Spleen (tissue), 11 donors: ENCODE measurements around the gene FILIP1L. TPM values are rescaled to one million over a fixed set of nuclear protein-coding genes. Genes with fewer than 3 reads are reported as not detected.

ENCODE experiments used
- DNase-seq: peaks from one replicate; pipeline ENCODE4 v3.0.0-alpha.2; 2020
- H3K27ac ChIP-seq, 8 donors: fragments of 200-600 bp; sonication (generic) in 7 of 8; 1 replicate in 4 of 8; 2 replicates in 4 of 8; pipeline versions ENCODE4 v1.5.0 to v1.8.0; 2016 to 2021; ENCODE audit warnings: inconsistent platforms in 4 of 8, mild to moderate bottlenecking in 4 of 8, moderate library complexity in 1 of 8
- H3K27me3 ChIP-seq, 7 donors: fragments of 200-600 bp; sonication (generic) in 6 of 7; replicated peaks in 1 of 7; 1 replicate in 4 of 7; 2 replicates in 3 of 7; pipeline versions ENCODE4 v1.5.0 to v1.8.0; 2016 to 2021; ENCODE audit warnings: inconsistent platforms in 3 of 7, mild to moderate bottlenecking in 1 of 7
- H3K36me3 ChIP-seq, 6 donors: fragments of 200-600 bp; sonication (generic) in 5 of 6; 1 replicate in 4 of 6; 2 replicates in 2 of 6; pipeline versions ENCODE4 v1.5.0 to v1.8.0; 2016 to 2021; ENCODE audit warnings: inconsistent platforms in 2 of 6
- H3K4me1 ChIP-seq, 6 donors: fragments of 200-600 bp; sonication (generic) in 5 of 6; 1 replicate in 3 of 6; 2 replicates in 3 of 6; pipeline versions ENCODE4 v1.5.0 to v1.8.0; 2016 to 2021; ENCODE audit warnings: inconsistent platforms in 3 of 6
- H3K4me3 ChIP-seq, 8 donors: fragments of 200-600 bp; sonication (generic) in 7 of 8; 1 replicate in 4 of 8; 2 replicates in 4 of 8; pipeline versions ENCODE4 v1.5.0 to v1.8.0; 2016 to 2021; ENCODE audit warnings: inconsistent platforms in 4 of 8, mild to moderate bottlenecking in 4 of 8, moderate library complexity in 2 of 8
- H3K9me3 ChIP-seq, 8 donors: fragments of 200-600 bp; sonication (generic) in 7 of 8; 1 replicate in 4 of 8; 2 replicates in 4 of 8; pipeline versions ENCODE4 v1.5.0 to v1.8.0; 2016 to 2021; ENCODE audit warnings: inconsistent platforms in 4 of 8
- POLR2A ChIP-seq, 3 donors: fragments of 450-650 bp; IDR thresholded peaks; one replicate each; pipeline ENCODE4 v1.5.1; 2017; ENCODE audit warnings: antibody characterized with exemption in 3 of 3, mild to moderate bottlenecking in 1 of 3
- POLR2AphosphoS5 ChIP-seq, 3 donors: sonication (generic); formaldehyde crosslinking; IDR thresholded peaks; one replicate each; pipeline ENCODE4 v1.5.1; 2017; ENCODE audit warnings: antibody characterized with exemption in 3 of 3
- WGBS, 5 donors: extraction: QIAGEN DNeasy Blood & Tissue Kit in 3 of 5; methylation state at CpG; one replicate each; pipeline versions ENCODE4 v1.1.5 to v1.1.7; 2013 to 2018; 5-methylcytosine and 5-hydroxymethylcytosine counted together
- intact Hi-C: fragments of 100-400 bp; cut with DNase I; formaldehyde crosslinking; loops from one replicate; pipeline ENCODE4 v1.15.0; 2023; ENCODE audit warnings: low total_unique reads
- polyA plus RNA-seq, 3 donors: library from polyadenylated mRNA; stranded (reverse); fragments of 200-250 nt; gene quantifications; one replicate each; pipeline ENCODE4 v1.2.1, GENCODE V29; 2013
- total RNA-seq, 7 donors: library from RNA; depleted of rRNA in 3 of 7; stranded (reverse); fragments of >200 nt in 3 of 7; fragmentation: NEBNext Ultra II Directional in 4 of 7; extraction: Animal tissue kit (Norgen Biotek cat#: 25700) in 4 of 7; gene quantifications; one replicate each; pipeline versions ENCODE4 v1.1.0 to v1.2.1, GENCODE V29; 2016 to 2021
- TF ChIP-seq, protein P1 (sequence below), 11 experiments: fragments of 200-600 bp in 7 of 11; fragments of 450-650 bp in 4 of 11; sonication (generic) in 4 of 11; IDR thresholded peaks in 8 of 11; conservative IDR thresholded peaks in 3 of 11; 1 replicate in 7 of 11; 2 replicates in 4 of 11; pipeline versions ENCODE4 v1.4.0 to v1.8.0; 2016 to 2021; ENCODE audit warnings: antibody characterized with exemption in 11 of 11, inconsistent platforms in 4 of 11, mild to moderate bottlenecking in 1 of 11
- donor health status: healthy with polysubstance abuse.
- donor health status: DM: no; HTN: no; CAD: no; lungs with moderate emphysema.
- donor health status: DM: no; HTN: no; CAD: no.
- donor health status: Bipolar disorder and iron deficiency.
- donor health status: healthy.
- donor health status: DM: no; HTN: no; CAD: no.
- donor health status: DM: yes; HTN: yes; CAD: no.

FILIP1L gene
- total and polyA plus RNA-seq, 10 donors: 11.1 to 47.7 (median 30.9) TPM

DNA sequence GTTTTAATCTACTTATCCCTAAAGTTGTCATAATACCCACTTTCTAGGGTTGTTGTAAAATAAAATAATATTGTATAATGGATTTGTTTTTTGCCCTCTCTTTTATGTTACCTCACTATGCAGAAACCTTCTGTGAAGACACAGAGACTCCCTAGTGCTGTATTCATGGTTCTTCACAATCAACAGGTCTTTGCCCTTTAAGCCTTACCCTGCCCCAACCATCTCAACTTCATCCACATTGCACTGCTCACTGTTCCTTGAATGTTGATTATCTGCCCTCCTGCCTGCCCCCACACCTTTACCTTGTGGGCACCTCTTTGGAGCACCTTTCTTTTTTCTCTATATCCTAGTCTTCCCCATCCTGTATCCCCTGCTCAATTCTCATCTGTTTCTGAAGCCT, 275.5 kb downstream of the FILIP1L start:
- intact Hi-C loops: loop anchor here (10.0 kb wide), 2 partner anchors 226 to 756 kb away; no protein-coding TSS in a partner anchor
- H3K27ac ChIP-seq: no peak overlapping the region
- DNase-seq: no peak
- H3K4me3 ChIP-seq: no peak overlapping the region
- no peaks in the 10 kb centered on the region for H3K9me3 ChIP-seq
- H3K4me1 ChIP-seq: peaks cover 0 to 23% (median 2%) of the 10 kb centered on the region in 6 donors
- no peak for TF ChIP-seq POLR2A (IDR thresholded peaks at IDR 0.05)
- TF ChIP-seq POLR2AphosphoS5 (IDR thresholded peaks at IDR 0.05): no peak
- TF ChIP-seq, protein P1, sequence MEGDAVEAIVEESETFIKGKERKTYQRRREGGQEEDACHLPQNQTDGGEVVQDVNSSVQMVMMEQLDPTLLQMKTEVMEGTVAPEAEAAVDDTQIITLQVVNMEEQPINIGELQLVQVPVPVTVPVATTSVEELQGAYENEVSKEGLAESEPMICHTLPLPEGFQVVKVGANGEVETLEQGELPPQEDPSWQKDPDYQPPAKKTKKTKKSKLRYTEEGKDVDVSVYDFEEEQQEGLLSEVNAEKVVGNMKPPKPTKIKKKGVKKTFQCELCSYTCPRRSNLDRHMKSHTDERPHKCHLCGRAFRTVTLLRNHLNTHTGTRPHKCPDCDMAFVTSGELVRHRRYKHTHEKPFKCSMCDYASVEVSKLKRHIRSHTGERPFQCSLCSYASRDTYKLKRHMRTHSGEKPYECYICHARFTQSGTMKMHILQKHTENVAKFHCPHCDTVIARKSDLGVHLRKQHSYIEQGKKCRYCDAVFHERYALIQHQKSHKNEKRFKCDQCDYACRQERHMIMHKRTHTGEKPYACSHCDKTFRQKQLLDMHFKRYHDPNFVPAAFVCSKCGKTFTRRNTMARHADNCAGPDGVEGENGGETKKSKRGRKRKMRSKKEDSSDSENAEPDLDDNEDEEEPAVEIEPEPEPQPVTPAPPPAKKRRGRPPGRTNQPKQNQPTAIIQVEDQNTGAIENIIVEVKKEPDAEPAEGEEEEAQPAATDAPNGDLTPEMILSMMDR (IDR thresholded peaks at IDR 0.05 in 8 of 11, conservative IDR thresholded peaks at IDR 0.05 in 3 of 11): no peak
- H3K36me3 ChIP-seq: peaks cover 0 to 4% (median 0%) of the 10 kb centered on the region in 6 donors
- H3K27me3 ChIP-seq: no peaks in the 10 kb centered on the region

- Histone ChIP-seq H3K9me3 (no peaks in the 10 kb centered on the region), H3K27ac (no peak overlapping the region), H3K36me3 (peaks cover 0 to 4% (median 0%) of the 10 kb centered on the region in 6 donors), H3K4me1 (peaks cover 0 to 29% (median 4%) of the 10 kb centered on the region in 6 donors), H3K4me3 (no peak overlapping the region), H3K27me3 (no peaks in the 10 kb centered on the region)
- WGBS, 5 donors: 91 to 100% (median 96%) methylated on average over 1 of the region's 1 CpG
- intact Hi-C loops: loop anchor here (10.0 kb wide), 2 partner anchors 227 to 757 kb away; no protein-coding TSS in a partner anchor
- DNase-seq: no peak
- TF ChIP-seq, protein P1 (IDR thresholded peaks at IDR 0.05 in 8 of 11, conservative IDR thresholded peaks at IDR 0.05 in 3 of 11): no peak
- no peak for TF ChIP-seq POLR2A (IDR thresholded peaks at IDR 0.05)
- TF ChIP-seq POLR2AphosphoS5 (IDR thresholded peaks at IDR 0.05): no peak
Measured at GRCh38 chr3:99837715-99838114, 276.6 kb downstream of the FILIP1L start.

GRCh38 chr3:99836681-99837080, 277.6 kb downstream of the FILIP1L start:
- Histone ChIP-seq H3K4me3 (no peak overlapping the region), H3K27me3 (no peaks in the 10 kb centered on the region)

More at GRCh38 chr3:99836681-99837080, 277.6 kb downstream of the FILIP1L start:
- Histone ChIP-seq H3K27ac (no peak overlapping the region), H3K36me3 (peaks cover 0 to 4% (median 0%) of the 10 kb centered on the region in 6 donors), H3K9me3 (no peaks in the 10 kb centered on the region), H3K4me1 (peaks cover 0 to 34% (median 4%) of the 10 kb centered on the region in 6 donors)
- intact Hi-C loops: loop anchor here (10.0 kb wide), 2 partner anchors 228 to 758 kb away; no protein-coding TSS in a partner anchor
- no peak for DNase-seq
- WGBS, 5 donors: 63 to 86% (median 73%) methylated on average over 3 of the region's 3 CpGs
- TF ChIP-seq, protein P1 (IDR thresholded peaks at IDR 0.05 in 8 of 11, conservative IDR thresholded peaks at IDR 0.05 in 3 of 11): no peak
- TF ChIP-seq POLR2AphosphoS5 (IDR thresholded peaks at IDR 0.05): no peak
- TF ChIP-seq POLR2A (IDR thresholded peaks at IDR 0.05): no peak
